GM18520 (cell line): ENCODE measurements around the gene CT55.
A peak's percentile ranks its signal among the peaks of the same experiment; 100 is the strongest.
"Not testable (repeated sequence)": the region's sequence is repeated elsewhere in the genome, so short reads cannot be mapped to it uniquely, and the experiment has no call there.

Experiments
- ATAC-seq: cut with Tn5 transposase; IDR thresholded peaks from one replicate; pipeline ENCODE4 v1.9.1; 2021; ENCODE audit not compliant: unreplicated experiment

Gene CT55, protein sequence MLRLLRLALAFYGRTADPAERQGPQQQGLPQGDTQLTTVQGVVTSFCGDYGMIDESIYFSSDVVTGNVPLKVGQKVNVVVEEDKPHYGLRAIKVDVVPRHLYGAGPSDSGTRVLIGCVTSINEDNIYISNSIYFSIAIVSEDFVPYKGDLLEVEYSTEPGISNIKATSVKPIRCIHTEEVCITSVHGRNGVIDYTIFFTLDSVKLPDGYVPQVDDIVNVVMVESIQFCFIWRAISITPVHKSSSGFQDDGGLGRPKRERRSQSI

GRCh38 chrX:135170877-135171519, at the start of gene CT55:
Gene CT55, minus strand, starts transcription at chrX:135171398. Its CDS starts 227 bp downstream, at chrX:135171171.
- ATAC-seq, result no peak

DNA sequence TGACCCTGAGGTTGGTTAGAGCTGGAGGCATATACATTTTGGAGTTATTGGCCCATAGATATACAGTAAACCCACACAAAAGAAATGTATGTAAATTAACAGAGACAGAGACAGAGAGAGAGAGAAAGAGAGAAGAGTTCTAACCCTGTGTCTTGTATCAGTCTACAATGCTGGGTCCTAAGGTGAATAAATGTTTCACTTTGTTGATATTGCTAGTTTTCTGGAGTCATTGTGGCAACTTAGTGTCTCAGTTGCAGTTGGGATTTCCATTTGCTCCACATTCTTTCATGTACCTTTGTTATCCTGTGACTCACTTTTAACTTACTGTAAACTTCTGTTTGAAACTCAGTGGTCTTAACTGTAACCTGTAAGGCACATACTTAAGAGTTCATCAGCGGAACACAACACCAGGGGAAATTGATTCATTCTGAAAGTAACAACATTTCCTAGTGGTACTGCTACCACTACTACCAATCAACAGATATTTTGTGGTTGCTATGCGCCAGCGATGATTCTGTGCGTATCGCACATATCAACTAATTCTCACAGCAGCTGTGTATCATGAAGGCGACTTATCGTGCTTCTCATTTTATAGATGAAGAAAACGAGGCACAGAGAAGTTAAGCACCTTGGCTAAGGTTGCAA, 42.1 kb upstream of the CT55 start:
- peak; percentile 96 for ATAC-seq

- ATAC-seq, result not testable (repeated sequence)
These were observed 35.2 kb upstream of the CT55 start for GRCh38 chrX:135206427-135206826.

- no peak for ATAC-seq
These were observed 29.1 kb upstream of the CT55 start for GRCh38 chrX:135200297-135200696.

DNA sequence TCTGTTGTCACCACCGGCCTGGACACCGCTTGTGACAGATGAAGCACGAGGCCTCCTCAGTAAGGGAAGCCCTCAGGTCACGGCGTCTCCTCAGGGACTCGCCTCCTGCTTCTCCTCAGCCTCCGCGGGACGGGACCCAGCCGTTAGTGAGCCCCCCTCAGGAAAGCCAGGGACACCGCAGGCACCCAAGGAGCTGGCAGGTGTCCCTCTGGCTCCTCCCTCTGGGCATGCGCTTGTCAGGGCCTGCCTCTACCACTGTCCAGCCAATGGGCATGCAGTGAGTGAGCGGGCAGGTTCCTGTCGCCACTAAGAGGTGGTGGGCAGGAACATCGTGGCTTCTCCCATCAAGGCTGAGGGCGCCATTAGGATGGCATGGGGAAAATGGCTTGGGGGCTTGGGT, 23.5 kb upstream of the CT55 start:
- no peak for ATAC-seq

DNA sequence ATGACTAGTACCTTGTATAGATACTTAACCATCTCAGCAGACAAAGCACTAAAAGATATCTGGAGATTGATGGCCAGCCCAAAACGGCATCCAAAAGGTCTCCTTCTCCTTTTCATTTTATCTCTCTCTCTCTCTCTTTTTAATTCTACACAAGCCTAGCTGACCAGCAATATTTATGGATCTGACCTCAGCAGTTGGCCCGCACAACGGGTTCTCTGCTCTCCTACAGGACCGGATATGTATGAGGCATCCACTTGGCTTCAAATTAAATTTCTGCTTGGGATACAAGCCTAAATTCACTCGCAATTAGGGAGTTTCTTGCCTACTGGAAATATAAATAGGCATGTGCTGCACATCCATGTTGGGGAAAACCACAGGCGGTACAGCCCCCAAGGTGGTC, 22.5 kb upstream of the CT55 start:
- ATAC-seq, result no peak

- ATAC-seq, result no peak
These were observed 20.6 kb upstream of the CT55 start for GRCh38 chrX:135191838-135192237.

GRCh38 chrX:135185795-135186443, 14.7 kb upstream of the CT55 start:
- ATAC-seq, result peak; percentile 50

DNA sequence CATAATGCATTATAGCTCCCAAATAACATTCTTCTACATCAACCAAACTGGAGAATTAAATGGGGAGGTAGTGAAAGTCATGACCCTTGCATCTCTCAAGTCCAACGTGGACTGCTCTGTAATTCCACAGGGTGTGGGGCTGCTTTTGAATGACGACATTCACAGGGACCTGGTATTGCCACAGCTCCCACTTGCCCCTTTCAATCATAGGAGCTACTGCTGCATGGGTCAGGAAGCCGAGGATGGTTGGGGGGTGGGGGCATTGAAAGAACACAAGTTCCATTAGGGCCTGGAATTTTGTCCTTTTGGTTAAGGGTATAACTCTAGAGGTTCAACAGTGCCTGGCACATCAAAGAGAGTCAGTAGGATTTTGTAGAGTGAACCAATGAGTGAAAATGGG, 7.4 kb upstream of the CT55 start:
- ATAC-seq, result no peak

GRCh38 chrX:135170468-135170867, 730 bp downstream of the CT55 start:
- ATAC-seq, result no peak

- ATAC-seq, result not testable (repeated sequence)
These were observed 1.7 kb downstream of the CT55 start for GRCh38 chrX:135169534-135169933.

- no peak for ATAC-seq
These were observed 2.7 kb downstream of the CT55 start for GRCh38 chrX:135168486-135168885.

DNA sequence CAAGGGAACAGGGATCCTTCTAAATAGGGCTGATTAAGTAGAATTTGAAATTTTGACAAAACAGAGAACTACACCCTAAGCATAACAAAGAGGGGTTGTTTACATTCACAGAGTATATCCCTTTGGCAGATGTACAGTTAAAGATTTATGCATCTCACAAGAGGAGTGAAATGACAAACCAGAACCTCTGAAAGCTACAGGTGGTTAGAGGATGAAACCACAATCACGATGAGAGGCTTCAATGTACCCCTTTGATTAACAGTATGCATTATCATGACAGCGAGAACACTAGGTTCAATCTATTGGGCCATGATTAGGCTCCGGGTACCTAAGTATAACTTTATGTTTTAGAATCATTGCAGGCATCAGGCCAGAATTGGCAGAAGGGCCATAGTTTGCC, 16.5 kb downstream of the CT55 start:
- not testable (repeated sequence) for ATAC-seq

GRCh38 chrX:135126145-135126544, 45.1 kb downstream of the CT55 start:
- ATAC-seq, result not testable (repeated sequence)

GRCh38 chrX:135120056-135120576, 51.1 kb downstream of the CT55 start, which contains the start of gene ETDB:
Gene ETDB, minus strand, starts transcription at chrX:135120526. Its CDS starts 1,265 bp downstream, at chrX:135119261.
- ATAC-seq, result not testable (repeated sequence)

DNA sequence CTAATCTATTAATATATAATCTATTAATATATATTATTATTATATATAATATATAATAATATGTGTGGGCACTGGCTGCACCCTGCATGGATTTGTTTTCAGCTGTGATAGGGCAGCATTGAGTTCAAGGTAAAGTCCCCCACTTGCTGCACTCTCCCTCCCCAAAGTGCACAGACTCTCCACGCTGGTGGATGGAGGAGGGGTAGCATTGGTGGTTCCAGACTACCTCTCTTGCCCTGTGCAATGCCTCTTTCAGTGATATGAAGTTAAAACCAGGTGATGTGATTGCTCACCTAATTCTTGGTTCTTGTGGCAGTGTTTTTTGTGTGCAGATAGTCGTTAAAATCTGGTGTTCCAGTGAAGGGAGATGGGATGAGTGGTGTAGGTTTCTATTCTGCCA, 55.1 kb downstream of the CT55 start:
- ATAC-seq, result not testable (repeated sequence)

GRCh38 chrX:135114392-135114791, 56.8 kb downstream of the CT55 start:
- peak; percentile 91 for ATAC-seq

GRCh38 chrX:135112743-135113142, 58.5 kb downstream of the CT55 start:
- no peak for ATAC-seq

DNA sequence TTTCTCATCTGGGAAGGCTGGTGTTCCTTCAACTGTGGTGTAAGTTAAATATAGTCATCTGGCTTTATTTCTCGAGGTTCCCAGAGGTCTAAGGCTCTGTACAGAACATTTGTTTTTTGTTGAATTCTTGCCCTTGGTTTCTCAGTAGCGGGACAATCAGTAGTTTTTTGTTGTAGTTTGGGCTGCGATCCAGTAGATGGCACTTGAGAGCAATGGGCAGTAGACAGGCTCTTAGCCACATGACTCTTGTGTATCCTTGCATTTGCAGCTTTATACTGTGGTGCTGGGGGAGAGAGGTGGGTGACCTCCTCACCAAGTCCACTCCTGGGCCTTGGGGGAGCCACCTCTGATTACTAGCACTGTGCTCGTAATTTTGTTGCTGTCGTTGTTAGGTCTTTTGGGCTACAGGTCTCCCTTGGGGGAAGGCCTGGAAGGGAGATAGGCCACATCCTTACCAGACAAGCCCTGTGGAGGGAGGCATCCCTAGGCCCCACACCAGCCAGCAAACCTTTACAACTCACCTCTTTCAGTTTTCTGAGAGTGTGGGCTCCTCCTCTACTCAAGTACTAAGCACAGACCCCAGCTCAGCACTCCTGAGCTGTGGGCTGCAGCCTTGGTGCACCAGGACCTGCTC, 59.0 kb downstream of the CT55 start:
- no peak for ATAC-seq

GRCh38 chrX:135109554-135109953, 61.6 kb downstream of the CT55 start:
- no peak for ATAC-seq
